WI38 (cell line): ENCODE measurements around the gene GPER1.

ENCODE experiments used
- H3K4me3 ChIP-seq: 2 replicates; pipeline ENCODE4 v1.5.1; 2011; ENCODE audit warnings: low read depth, mild to moderate bottlenecking, control low read depth, low read length
- CTCF ChIP-seq: IDR thresholded peaks from 2 replicates; pipeline ENCODE4 v1.5.1; 2012; ENCODE audit warnings: low read depth, mild to moderate bottlenecking, control low read depth, low read length

GPER1 gene

GRCh38 chr7:1076184-1077072 is 11.5 kb upstream of the GPER1 start:
- no peak overlapping the region for H3K4me3 ChIP-seq
- TF ChIP-seq CTCF: no peak

GRCh38 chr7:1078519-1078918 is 9.4 kb upstream of the GPER1 start:
- TF ChIP-seq CTCF: no peak
- H3K4me3 ChIP-seq: no peak overlapping the region

- no peak for TF ChIP-seq CTCF
- no peak overlapping the region for H3K4me3 ChIP-seq
Measured at GRCh38 chr7:1078985-1079384, 8.9 kb upstream of the GPER1 start.

DNA sequence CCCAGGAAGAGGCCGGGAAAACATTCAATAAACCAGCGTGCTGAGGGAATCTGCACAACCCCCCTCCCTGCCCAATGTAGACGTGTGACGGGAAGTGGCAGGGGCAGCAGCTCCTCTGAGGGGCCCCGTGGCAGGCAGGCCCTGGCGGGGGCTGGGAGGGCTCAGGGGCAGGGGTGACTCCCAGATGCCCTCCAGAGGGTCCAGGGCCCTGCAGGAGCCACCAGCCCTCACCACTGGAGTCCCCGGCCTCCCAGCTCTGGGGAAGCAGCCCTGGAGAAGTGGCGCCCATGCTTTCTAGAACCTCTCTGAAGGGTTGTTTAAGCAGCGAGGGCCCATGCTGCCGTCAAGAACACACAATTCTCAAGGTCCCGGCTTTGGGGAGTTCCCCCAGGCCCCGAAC is 8.4 kb upstream of the GPER1 start:
- no peak for TF ChIP-seq CTCF

GRCh38 chr7:1080252-1080920 is 7.5 kb upstream of the GPER1 start:
- H3K4me3 ChIP-seq: no peak overlapping the region
- TF ChIP-seq CTCF: no peak

More for the DNA sequence above, 8.4 kb upstream of the GPER1 start:
- no peak overlapping the region for H3K4me3 ChIP-seq

DNA sequence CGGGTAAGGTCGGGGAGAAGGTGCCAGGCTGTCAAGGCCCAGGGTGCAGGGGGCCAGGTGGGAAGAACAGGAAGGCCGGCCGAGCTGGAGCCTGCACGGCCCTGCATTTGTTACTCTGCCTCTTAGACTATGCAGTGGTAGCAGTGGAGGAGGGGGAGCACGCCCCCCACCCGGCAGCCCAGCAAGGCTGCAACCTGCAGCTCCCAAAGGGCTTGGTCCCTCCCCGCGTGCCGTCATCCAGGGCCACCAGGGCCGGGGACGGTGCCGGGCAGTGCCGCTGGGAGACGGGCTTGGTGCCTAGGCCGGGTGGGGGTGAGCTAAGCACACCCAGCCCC is 7.0 kb upstream of the GPER1 start:
- TF ChIP-seq CTCF: no peak
- H3K4me3 ChIP-seq: no peak overlapping the region

- no peak for TF ChIP-seq CTCF
Measured at GRCh38 chr7:1081336-1081735, 6.6 kb upstream of the GPER1 start.

More at GRCh38 chr7:1081336-1081735, 6.6 kb upstream of the GPER1 start:
- no peak overlapping the region for H3K4me3 ChIP-seq
